Stimulated activated memory B cell treated with anti-CD40 and anti-IgM and Interleukin-4, amounts not matched to agents 10 μg/mL and 1 μg/mL and 100 μg/mL, for 72 hours (primary cell): ENCODE data around the gene LTN1.
A peak's percentile ranks its signal among the peaks of the same experiment; 100 is the strongest.

Experiments
- ATAC-seq: fragments of 150-1000 bp; cut with Tn5 transposase; 2 replicates; pipeline ENCODE4 v1.10.0; 2021
- H3K27ac Mint-ChIP-seq: one replicate; pipeline ENCODE4 v1.8.0; 2022; ENCODE audit warnings: mild to moderate bottlenecking, mixed read lengths
- H3K27me3 Mint-ChIP-seq: one replicate; pipeline ENCODE4 v1.8.0; 2022; ENCODE audit warnings: mixed read lengths
- H3K36me3 Mint-ChIP-seq: one replicate; pipeline ENCODE4 v1.8.0; 2022; ENCODE audit warnings: mixed read lengths
- H3K4me1 Mint-ChIP-seq: one replicate; pipeline ENCODE4 v1.8.0; 2022; ENCODE audit warnings: mixed read lengths
- H3K4me3 Mint-ChIP-seq: one replicate; pipeline ENCODE4 v1.8.0; 2022; ENCODE audit warnings: mild to moderate bottlenecking, moderate library complexity, mixed read lengths
- H3K9me3 Mint-ChIP-seq: one replicate; pipeline ENCODE4 v1.8.0; 2022; ENCODE audit warnings: mixed read lengths

Gene LTN1

DNA sequence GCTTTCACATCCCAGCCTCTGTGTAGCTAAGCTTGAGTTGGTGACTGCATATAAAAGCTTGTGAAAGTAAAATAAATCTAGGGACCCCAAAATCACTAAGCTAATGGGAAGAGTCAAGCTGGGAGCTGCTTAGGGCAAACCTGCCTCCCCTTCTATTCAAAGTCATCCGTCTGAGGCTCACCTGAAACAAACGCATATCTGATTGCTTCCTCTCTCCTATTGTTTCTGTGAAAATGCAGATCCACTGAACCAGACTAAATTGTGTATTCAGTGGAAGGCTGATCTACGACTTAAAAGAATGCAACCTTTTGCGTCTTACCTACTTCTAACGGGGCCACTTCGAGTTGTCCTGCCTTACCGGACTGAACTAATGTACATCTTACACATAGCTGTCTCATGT, 70.3 kb downstream of the LTN1 start:
- Mint-ChIP-seq H3K27ac (no peak overlapping the region), H3K27me3 (no peaks in the 10 kb centered on the region), H3K9me3 (no peaks in the 10 kb centered on the region), H3K4me3 (no peak overlapping the region), H3K36me3 (peaks cover 49% of the 10 kb centered on the region), H3K4me1 (no peaks in the 10 kb centered on the region)
- no peak for ATAC-seq

DNA sequence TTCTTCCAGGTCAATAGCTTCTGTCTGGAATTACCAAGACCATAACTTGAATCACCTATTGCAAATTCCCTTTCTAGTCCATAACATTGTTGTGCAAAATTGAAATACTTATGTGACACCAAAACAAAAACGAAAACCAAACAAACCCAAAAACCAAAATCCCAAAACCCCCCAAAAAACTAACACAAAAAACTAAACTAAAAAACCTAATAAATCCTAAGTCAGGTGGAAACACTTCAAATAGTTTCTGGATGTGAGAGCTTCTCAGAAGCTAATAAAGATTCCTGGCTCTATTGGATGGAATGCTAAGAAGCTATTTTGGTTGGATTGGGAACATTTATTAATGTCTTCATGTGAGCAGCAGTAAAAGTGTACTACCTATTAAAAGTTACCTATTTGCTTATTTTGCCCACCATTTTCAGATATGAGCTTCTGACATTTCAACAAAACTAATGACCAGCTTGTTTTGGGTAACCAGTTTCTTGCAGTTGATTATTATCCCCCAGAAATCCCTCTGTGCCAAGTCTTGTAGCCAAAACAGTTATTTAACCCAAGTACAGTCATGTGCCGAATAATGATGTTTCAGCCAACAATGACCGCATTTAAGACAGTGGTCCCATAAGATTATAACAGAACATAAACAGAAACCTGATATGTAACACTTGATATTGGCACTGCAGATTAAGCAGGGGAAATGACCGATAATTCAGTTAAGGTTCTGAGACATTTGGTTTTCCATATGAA, 76.4 kb downstream of the LTN1 start:
- Mint-ChIP-seq H3K4me1 (no peaks in the 10 kb centered on the region), H3K27ac (no peak overlapping the region), H3K9me3 (no peaks in the 10 kb centered on the region), H3K36me3 (peaks cover 2% of the 10 kb centered on the region), H3K27me3 (peaks cover 23% of the 10 kb centered on the region), H3K4me3 (no peak overlapping the region)
- no peak for ATAC-seq

DNA sequence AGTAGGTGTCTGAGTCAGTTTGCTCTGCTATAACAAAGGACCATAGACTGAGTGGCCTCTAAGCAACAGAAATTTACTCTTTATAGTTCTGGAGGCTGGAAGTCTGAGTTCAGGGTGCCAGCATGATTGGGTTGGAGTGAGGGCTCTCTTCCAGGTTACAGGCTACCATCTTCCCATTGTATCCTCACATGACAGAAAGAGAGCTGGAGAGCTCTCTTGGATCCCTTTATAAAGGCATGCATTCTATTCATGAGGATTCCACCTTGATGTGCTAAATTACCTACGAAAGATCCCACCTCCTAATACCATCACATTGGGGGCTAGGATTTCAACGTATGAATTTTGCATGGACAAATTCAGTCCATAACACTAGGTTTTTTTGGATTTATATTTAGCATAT, 79.6 kb downstream of the LTN1 start:
- Mint-ChIP-seq H3K27ac (no peak overlapping the region), H3K4me3 (no peak overlapping the region), H3K4me1 (no peaks in the 10 kb centered on the region), H3K27me3 (peaks cover 34% of the 10 kb centered on the region), H3K9me3 (no peaks in the 10 kb centered on the region), H3K36me3 (no peaks in the 10 kb centered on the region)
- no peak for ATAC-seq

DNA sequence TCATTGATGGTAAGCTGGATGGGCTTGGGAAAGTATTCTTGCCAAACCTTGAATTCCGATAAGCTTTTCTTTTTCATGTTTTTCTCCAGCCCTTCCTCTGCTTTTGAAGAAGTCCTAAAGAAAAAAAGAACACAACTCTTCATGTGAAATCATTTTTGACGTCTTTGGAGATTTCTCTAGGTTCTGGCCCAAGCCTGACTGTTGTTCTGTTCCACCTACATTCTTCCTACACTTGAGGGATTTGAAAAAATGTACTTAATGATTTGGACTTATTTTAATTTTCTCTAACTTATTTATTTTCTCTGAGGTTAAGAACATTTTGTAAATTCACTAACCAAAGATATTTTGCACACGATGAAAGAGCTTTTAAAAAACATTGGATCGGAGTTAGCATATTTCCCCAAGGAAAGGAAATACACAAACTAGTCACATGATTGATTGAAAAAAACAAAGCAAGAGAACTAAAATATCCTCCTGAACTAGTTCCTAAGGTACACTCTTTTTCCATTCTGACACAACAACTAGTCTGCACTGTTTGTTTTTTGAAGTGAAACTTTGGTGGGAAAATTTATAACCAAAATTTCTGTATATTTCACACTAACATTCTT, 82.3 kb downstream of the LTN1 start:
- H3K27ac Mint-ChIP-seq: no peak overlapping the region
- no peak overlapping the region for H3K4me3 Mint-ChIP-seq
- H3K9me3 Mint-ChIP-seq: no peaks in the 10 kb centered on the region
- no peak for ATAC-seq
- peaks cover 34% of the 10 kb centered on the region for H3K27me3 Mint-ChIP-seq
- H3K4me1 Mint-ChIP-seq: no peaks in the 10 kb centered on the region
- no peaks in the 10 kb centered on the region for H3K36me3 Mint-ChIP-seq

DNA sequence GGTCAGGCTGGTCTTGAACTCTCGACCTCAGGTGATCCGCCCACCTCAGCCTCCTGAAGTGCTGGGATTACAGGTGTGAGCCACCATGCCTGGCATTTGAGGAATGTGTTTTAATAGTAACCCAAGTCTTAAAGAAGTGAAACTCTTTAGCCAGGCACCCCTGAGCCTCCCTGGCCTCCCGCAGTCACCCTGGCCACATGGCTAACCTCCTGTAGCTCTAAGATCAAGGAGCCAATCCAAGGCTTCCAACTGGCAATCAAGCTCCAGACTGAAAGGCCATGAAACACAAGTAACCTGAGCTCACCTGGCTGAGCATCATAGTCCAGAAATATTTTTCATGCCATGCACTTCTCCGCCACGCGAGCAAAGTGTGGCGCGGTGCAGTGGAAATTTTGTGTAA, 84.3 kb downstream of the LTN1 start:
- Mint-ChIP-seq H3K36me3 (no peaks in the 10 kb centered on the region), H3K9me3 (no peaks in the 10 kb centered on the region), H3K4me3 (no peak overlapping the region), H3K27ac (no peak overlapping the region), H3K4me1 (no peaks in the 10 kb centered on the region), H3K27me3 (peaks cover 15% of the 10 kb centered on the region)
- no peak for ATAC-seq

DNA sequence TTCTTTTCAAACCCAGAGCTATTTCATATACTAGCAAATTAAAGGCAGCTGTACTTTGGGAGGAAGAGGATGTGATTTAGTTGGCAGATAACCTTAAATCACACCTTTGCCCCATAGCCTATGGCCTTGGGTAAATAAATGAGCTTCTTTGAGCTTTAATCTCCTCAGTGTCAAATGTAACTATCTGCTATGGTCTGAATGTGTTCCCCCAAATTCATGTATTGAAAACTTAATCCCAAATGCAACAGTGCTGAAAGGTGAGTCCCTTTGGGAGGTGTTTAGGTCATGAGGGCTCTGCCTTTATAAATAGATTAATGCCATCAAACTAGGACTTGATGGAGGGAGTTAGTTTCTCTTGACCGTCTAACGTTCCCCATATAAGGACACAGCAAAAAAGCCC, 85.8 kb downstream of the LTN1 start:
- Mint-ChIP-seq H3K27ac (no peak overlapping the region), H3K36me3 (no peaks in the 10 kb centered on the region), H3K9me3 (no peaks in the 10 kb centered on the region), H3K27me3 (peaks cover 24% of the 10 kb centered on the region), H3K4me3 (no peak overlapping the region), H3K4me1 (no peaks in the 10 kb centered on the region)
- ATAC-seq: no peak

DNA sequence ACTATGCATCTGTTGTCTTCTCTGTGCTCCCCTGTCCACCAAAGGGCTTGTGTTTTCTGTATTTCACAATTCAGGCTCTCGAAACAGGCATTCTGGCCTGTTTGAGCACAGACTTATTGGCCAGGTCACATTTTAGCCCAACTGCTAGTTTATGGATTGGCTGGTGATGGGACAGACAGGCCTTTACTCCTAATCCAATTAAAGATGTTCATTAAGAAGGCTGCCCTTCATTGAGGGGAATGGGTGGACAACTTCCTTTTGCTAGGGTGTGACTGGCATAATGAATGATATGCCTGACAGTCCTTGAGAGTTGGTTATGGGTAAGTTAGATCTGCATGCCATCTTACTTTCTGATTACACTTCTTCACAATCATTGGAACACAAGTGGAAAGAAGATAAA, 86.4 kb downstream of the LTN1 start:
- no peak overlapping the region for H3K4me3 Mint-ChIP-seq
- H3K9me3 Mint-ChIP-seq: no peaks in the 10 kb centered on the region
- no peak for ATAC-seq
- H3K27ac Mint-ChIP-seq: no peak overlapping the region
- H3K27me3 Mint-ChIP-seq: peaks cover 25% of the 10 kb centered on the region
- no peaks in the 10 kb centered on the region for H3K4me1 Mint-ChIP-seq
- no peaks in the 10 kb centered on the region for H3K36me3 Mint-ChIP-seq

DNA sequence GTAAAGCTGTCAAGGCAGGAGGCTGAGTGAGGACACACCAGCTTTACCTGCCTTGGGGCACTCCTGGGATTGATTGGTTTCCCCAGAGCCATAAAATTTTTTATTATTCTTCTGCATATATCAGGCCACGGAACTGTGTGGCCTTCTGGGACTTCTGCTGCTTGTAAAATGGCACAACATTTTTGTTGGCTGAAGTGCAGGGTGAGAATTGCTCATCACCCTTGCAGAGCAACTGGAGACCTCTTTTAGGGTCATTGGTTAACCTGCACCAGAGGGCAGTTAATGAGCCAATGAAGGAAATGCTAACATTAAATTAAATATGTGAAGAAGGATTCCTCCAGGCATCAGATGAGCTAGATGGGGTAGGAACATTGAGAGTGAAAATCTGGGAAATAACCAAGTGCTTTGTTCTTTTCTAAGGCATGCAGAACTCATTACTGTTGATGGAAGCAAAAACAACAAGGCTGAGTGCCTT, 87.7 kb downstream of the LTN1 start:
- Mint-ChIP-seq H3K36me3 (no peaks in the 10 kb centered on the region), H3K27ac (no peak overlapping the region), H3K4me1 (no peaks in the 10 kb centered on the region), H3K27me3 (peaks cover 24% of the 10 kb centered on the region), H3K4me3 (no peak overlapping the region), H3K9me3 (no peaks in the 10 kb centered on the region)
- no peak for ATAC-seq

DNA sequence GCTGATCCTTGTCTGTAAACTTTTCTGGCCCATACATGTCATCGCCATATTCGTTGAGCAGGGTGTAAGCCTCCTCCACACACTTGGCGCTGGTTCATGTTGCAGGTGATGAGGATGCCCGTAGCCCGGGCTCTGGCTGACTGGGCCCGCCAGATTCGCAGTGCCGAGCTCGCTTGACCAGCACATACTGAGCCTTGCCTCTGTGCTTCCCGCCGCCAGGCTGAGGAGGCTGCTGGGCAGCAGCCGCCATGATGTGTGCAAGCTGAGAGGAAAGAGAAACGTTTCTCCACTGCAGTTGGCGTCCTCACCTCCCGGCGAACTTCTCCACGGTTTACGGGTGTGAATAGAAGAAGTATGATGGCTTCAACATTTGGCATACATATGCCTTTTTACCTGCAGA, 89.2 kb downstream of the LTN1 start:
- Mint-ChIP-seq H3K27me3 (peaks cover 24% of the 10 kb centered on the region), H3K4me1 (no peaks in the 10 kb centered on the region), H3K4me3 (no peak overlapping the region), H3K27ac (no peak overlapping the region), H3K9me3 (no peaks in the 10 kb centered on the region), H3K36me3 (no peaks in the 10 kb centered on the region)
- ATAC-seq: no peak

DNA sequence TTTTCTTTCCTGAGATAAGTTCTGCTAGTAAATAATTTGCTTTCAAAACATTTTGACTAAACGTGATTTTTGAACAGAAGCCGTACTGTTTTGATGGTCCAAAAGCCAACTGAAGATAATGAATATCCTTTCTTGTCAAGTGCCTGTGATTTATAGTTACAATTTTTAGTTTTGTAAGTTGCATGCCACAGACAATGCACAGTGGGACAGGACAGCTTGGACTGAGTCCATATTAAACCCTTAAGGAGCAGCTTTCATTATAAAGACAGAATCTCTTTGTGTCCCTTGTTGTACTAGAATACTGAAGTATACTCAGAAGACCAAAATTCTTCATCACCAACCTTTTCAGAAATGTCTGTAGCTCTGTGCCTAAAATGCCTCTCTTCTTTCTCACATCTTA, 92.2 kb downstream of the LTN1 start:
- no peaks in the 10 kb centered on the region for H3K36me3 Mint-ChIP-seq
- peaks cover 2% of the 10 kb centered on the region for H3K9me3 Mint-ChIP-seq
- no peaks in the 10 kb centered on the region for H3K4me1 Mint-ChIP-seq
- no peak for ATAC-seq
- H3K27me3 Mint-ChIP-seq: peaks cover 32% of the 10 kb centered on the region
- no peak overlapping the region for H3K27ac Mint-ChIP-seq
- H3K4me3 Mint-ChIP-seq: no peak overlapping the region

DNA sequence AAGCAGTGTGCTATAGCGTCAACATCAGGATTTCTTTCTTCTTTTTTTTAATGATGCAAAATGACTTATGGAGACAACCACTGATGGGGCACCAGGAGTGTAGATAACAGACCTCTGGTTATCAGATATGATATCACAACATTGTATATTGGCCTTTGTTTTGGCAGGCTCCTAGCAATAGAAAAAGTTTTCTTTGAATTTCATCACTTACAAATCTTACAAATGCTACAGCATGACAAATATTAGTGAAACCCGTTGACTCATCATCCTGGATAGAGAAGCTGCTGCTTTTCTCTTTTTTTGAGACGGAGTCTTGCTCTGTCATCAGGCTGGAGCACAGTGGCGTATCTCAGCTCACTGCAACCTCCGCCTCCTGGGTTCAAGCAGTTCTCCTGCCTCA, 92.9 kb downstream of the LTN1 start:
- Mint-ChIP-seq H3K4me1 (no peaks in the 10 kb centered on the region), H3K9me3 (peaks cover 2% of the 10 kb centered on the region), H3K36me3 (no peaks in the 10 kb centered on the region), H3K27ac (no peak overlapping the region), H3K4me3 (no peak overlapping the region), H3K27me3 (peaks cover 32% of the 10 kb centered on the region)
- ATAC-seq: no peak

DNA sequence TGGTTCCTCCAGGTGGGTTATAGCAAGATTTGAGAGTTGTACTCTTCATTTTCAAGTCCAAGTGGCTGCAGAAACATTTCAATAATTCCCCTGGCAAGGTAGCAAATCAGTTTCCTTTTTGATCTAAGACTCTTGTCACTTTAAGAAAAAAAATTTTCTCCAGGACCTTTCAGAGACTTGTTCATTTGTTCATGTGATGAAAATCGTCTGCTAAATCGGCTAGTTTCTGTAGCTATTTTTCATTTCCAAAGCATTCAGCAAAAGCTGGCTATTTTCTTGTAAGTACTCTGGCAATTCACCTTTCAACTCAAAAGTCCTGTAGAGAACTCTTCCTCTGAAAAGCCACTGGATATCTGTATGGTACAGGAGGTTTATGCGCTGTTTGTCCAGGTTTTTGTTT, 93.5 kb downstream of the LTN1 start:
- Mint-ChIP-seq H3K27me3 (peaks cover 32% of the 10 kb centered on the region), H3K4me1 (no peaks in the 10 kb centered on the region), H3K4me3 (no peak overlapping the region), H3K9me3 (peaks cover 2% of the 10 kb centered on the region), H3K27ac (no peak overlapping the region), H3K36me3 (no peaks in the 10 kb centered on the region)
- ATAC-seq: no peak

DNA sequence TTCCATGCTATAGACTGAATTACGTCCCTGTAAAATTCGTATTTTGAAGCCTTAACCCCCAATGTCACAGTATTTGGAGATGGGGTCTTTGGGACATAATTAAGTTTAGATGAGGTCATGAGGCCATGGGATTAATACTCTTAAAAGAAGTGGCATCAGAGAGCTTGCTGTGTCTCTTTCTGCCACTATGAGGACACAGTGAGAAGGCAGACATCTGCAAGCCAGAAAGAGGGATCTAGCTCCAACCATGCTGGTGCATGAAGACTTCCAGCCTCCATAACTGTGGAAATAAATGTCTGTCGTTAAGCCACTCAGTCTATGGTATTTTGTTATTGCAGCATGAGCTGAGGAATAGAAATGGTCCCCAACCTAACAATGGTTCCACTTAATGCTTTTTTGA, 99.0 kb downstream of the LTN1 start:
- Mint-ChIP-seq H3K4me1 (no peaks in the 10 kb centered on the region), H3K27me3 (peaks cover 32% of the 10 kb centered on the region)
- no peak for ATAC-seq

DNA sequence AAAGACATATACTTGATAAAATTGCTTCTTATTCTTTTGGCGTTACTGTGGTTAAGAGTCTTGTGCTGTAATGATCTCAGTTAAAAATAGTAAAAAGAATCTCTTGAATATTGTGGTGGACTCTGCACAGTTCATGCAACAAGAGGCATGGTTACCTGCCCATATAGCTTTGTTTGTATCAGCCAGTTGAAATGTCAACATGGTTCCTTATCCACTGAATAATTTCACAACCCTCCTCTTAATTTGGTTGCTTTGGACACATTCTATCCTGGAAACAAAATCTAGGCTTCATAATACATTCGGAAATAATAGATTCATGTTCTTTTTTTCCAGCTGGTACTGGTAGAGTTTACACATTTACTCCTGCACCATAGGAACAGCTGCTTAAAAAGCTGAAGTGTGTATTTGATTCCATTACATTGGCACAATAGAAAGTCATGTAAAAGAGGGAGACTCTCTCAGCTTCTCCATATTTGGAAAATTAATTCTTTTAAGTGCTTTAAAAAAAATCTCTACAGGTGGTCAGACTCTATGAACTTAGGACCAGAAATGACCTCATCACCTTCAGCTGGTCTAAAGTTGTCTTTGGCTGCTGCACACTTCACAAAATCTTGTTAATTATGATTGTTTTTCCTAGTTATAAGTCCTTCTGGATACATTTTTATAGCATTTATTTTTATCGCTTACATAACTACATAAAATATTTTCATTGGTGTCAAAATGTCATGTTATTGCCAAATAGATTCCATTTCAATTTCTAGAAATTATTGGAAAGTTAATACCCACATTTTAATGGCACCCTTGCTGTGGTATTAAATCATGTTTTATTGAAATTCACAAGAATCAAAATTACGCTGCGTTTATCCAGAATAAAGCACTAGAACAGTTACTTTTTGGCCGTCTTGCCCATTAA, 100.2 kb downstream of the LTN1 start:
- Mint-ChIP-seq H3K27me3 (peaks cover 27% of the 10 kb centered on the region), H3K9me3 (peaks cover 2% of the 10 kb centered on the region), H3K27ac (no peak overlapping the region)

More for the DNA sequence above, 99.0 kb downstream of the LTN1 start:
- no peak overlapping the region for H3K4me3 Mint-ChIP-seq
- H3K9me3 Mint-ChIP-seq: peaks cover 2% of the 10 kb centered on the region
- H3K36me3 Mint-ChIP-seq: no peaks in the 10 kb centered on the region
- H3K27ac Mint-ChIP-seq: no peak overlapping the region

DNA sequence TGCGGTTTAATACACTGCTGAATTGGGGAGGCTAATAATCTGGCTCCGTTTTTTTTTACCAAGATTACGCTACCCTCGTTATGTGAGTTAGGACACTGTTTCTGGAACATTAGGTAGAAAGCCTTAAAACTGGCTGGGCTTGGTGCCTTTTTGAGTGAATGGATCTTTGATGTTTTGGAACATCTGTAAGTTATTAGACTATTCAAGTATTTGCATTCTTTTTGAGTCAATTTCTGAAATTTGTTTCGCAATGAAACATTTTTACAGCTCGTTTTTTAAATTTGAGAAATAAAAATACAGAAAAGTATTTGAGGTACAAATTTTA, 106.9 kb downstream of the LTN1 start:
- Mint-ChIP-seq H3K36me3 (peaks cover 13% of the 10 kb centered on the region), H3K4me1 (peaks cover 9% of the 10 kb centered on the region), H3K4me3 (no peak overlapping the region), H3K27ac (peak overlapping the region; percentile 90), H3K9me3 (no peaks in the 10 kb centered on the region), H3K27me3 (peaks cover 19% of the 10 kb centered on the region)
- no peak for ATAC-seq

More for the DNA sequence above, 100.2 kb downstream of the LTN1 start:
- Mint-ChIP-seq H3K36me3 (no peaks in the 10 kb centered on the region), H3K4me1 (no peaks in the 10 kb centered on the region), H3K4me3 (no peak overlapping the region)
- ATAC-seq: no peak
